NOMO-1 treated with DMSO at 0.1 percent for 48 hours (cell line): Measurements from ENCODE around the gene ZNF385D.

Experiments used
- DNase-seq: peaks from one replicate; lab custom pipeline; 2025; ENCODE audit not compliant: unreplicated experiment; lab: John Stamatoyannopoulos, UW

Gene ZNF385D

DNA sequence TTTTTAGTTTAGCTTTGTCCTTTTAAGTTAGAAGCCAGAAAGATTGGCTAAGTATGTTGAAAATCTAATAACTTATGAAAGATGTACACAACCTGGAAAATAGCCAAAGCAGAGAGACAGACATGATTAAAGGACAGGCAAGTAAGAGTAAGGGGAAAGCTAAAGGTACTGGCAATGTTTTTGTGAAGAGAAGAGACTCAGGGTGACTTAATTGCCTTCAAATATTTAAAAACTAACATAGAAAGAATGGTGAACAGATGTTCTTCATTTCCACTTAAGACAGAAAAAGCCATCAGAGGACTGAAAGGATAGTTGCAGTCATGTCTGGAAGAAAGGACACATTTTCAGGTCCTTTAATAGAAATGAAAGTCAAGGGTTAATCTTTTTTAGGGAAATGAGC is 68.8 kb downstream of the ZNF385D start:
- DNase-seq, result no peak

DNA sequence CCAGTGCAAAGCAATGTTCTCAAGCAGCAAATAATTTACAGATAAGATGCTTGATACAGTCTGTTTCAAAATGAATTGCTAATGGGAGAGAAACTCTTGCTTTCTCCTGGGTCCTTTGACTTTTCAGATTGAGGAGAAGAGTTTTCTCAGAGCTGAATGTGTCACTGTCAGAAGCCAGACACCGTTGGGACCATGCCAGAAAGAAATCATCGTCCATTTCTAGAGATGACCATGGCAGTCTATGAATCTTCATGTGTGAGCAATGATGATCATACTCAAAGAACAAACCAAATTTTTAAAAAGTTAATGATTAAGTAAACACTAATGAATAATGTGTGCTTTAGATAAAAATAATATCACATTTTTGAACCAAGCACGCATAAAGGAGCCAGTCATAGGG is 77.6 kb downstream of the ZNF385D start:
- DNase-seq, result no peak

DNA sequence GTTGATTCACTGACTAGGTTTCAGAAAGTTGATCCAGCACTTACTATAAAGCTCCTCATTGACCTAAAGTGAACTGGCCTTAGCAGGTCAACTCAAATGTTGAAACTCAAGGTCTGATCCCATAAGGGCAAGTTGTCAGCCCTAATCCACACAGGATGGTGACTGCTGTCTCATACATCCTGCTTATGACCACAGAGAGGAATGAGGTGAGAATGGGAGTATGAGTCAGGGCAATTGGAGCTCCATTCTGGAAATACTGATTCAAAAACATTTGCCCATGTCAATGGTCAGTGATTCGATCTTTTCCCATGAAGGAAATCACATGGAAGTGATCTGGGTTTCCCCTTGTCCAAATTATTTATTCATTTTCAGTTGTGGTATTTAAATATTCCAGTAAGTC is 78.7 kb downstream of the ZNF385D start:
- DNase-seq, result no peak

DNA sequence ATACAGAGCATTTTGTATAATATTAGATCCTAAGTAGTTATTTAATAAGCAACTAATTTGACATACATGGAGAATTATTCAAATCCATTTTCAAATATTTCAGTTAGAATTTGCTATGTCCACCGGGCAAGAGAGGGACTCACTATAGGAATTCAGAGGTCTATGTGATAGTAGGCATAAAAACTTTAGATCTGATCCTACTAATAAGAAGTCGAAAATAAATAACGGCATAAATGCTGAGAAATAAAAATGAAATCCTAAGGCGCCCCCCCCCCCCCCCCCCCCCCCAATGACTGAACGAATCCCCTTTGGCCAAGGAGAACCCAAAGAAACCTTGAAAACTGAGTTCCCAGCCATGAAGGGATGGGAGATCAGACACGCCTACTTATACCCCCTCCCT is 80.6 kb downstream of the ZNF385D start:
- DNase-seq, result no peak

DNA sequence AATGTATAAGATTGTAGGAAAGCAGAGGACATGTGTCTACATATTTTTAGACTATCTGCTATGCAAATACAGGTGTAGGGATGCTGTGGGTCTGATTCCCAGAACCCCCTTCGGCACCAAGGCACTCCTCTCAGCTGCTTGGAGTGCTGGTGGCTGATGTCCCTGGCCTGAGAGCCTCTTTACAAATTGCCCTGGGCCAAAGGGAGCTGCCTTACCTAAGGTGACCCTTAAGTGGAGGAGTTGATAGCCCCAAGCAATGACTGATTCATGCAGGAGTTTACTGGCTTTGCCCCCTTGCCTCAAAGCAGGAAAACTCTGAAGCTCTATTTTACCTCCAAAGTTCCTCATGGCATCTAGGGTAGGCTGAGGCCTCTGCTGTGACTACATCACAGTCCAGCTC is 83.0 kb downstream of the ZNF385D start:
- no peak for DNase-seq

DNA sequence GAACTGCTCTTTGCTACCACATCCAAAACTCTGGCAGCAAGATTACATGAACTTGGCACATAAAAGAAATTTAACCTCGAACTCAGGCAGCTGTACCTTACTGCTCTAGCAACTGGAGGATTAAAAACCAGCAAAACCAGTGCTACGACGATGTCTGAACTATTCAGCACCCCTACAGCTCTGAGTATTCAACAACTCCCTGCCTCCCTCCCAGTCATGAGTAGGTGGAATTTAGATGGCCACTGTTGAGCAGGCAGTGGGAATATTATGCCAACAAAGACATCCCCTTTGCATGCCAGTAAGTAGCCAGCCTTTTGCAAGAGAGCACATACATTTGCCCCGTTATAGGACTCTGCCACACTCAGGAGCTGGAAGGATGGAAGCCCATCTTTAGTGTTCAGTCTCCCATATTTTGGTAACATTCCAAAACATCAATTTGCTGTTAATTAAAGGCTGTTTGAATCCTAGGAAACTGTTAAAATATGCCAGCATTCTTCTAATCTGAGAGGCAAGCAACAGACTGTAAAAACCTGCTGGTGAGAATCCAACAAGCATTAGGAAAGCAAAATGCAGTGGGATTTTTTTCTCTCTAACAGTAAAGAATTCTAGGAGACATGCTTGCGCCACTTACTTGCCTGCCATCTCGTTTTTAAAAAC is 85.4 kb downstream of the ZNF385D start:
- DNase-seq, result no peak

DNA sequence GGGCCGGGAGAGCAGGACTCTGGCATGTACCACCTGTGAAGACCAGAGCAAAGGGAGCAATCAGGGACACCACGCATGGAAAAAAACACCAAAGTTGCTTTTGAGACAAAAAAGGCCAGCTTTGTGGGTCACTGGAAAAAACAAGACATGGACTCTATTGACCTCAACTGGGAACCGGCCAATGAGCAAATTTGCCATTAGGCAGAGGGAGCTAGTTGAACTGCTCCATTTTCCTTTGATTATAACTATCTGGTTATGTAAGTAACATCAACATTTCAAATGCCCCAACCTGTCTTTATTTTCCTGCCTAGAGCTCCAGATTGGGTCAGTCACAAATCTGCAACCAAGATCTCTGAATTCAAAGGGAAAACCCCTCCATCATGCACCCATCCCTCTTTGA is 86.0 kb downstream of the ZNF385D start:
- no peak for DNase-seq

DNA sequence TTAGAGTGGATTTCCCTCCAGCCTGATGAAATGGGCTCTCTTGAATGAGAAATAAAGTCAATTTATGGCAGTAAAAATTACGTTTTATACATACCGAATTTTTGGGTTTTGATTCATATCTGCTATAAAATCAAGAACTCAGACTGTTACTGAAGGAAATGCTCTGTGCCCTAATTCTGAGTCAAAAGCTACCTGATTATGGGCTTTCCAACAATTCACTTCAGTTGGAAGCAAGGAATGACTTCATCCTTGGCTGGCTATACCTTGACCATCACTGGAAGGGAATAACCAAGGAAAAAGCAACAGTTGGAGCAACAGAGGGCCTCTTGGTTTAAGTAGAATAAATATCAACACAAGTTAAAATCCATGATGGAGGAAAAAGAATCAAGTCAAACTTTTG is 88.6 kb downstream of the ZNF385D start:
- DNase-seq, result no peak

DNA sequence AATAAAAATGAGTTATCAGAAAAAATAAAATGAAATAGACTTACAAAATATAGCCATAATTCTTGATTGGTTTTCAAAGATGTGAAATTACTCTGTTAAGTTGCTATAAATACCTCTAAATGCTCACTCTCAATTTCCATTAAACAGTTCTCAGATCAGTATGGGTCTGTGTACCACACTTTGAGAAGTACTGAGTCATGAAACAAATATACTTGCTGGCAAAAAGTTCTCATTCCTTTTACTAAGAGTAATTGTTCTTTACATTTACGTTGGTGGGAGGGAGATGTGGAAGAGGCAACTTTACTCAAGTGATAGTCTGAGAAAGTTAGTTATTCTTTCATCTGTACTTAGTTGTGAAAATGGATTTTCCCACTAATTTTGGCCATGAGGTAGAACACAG is 96.3 kb downstream of the ZNF385D start:
- DNase-seq, result no peak

DNA sequence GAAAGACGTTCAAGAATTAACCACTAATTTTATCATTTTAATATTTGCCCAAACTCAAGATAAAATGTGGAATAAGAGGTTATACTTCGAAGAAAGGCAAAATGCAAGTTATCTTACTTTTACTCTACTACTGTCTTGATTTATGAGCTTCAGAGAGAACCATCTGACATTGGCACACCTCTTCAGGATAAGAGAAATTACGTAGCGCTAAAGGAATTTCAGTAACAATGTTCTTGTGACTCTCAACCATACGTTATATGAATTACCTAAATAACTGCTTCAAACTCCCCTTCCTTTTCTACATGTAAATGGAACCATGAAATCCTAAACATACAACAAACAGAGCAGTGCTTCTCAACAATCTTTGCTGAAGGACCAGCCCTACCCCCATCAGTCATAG is 96.8 kb downstream of the ZNF385D start:
- no peak for DNase-seq

DNA sequence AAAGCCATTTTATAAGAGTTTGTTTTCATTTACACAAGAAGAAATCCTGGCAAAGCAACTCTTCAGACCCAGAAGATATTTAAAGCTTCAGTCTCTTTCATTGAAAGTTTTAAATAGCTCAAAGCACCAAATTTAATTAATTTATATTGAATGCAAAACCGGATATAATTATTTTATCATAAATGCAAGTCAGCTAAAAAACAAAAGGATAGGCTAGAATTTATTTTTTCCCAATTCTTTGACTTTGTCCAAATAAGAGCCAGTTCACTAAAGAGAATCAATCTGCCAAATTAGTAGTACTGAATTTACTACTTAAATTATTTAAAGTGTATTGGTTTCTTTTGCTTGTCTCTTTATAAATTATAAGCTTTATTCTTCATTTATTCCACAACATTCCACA is 101.5 kb downstream of the ZNF385D start:
- DNase-seq, result no peak

DNA sequence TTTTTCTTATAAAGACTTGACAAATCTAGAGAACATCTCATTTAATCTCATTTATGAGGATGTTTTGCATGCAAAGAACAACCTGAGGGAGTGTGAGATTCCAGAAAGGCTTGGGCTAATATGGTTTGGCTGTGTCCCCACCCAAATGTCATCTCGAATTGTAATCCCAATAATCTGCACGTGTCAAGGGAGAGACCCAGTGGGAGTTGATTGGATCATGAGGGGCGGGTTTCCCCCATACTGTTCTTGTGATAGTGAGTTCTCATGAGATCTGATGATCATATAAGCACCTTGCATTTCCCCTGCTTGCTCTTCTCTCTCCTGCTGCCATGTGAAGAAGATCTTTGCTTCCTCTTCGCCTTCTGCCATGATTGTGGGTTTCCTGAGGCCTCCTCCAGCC is 103.0 kb downstream of the ZNF385D start:
- DNase-seq, result no peak

DNA sequence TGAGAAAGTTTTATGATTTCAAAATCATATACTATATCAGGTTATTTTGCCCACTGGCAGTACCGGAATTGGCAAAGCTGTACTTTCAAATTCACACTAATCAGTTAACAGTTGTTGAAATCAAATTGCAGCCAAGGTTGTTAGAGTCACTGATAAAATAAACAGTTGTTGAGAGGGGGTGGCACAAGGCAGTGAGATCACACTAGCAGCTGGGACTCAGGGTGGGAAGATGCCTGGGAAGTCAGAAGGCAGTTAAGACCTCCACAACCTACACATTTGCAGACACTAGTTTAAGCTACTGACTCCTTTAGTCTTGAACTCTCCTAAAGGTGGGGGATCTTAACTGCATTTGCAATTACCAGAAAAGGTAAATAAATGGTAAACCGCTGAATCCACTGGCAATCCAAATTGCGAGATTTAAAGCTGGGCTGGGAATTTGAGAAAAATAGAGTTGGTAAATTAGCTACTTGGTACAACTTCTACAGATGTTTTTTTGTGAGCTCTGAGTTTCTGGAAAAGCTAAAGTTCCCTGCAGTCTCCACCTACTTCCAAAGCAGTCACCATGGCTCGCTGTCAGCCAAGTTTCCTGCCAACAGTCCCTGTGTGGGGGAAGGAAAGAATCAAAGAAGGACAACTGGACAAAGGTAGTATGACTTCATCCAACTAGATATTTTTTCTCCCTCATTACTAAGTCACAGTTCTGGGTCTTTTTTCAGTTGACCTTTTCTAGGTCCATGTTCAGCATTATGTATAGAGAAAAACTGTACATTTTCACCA is 105.7 kb downstream of the ZNF385D start:
- no peak for DNase-seq

DNA sequence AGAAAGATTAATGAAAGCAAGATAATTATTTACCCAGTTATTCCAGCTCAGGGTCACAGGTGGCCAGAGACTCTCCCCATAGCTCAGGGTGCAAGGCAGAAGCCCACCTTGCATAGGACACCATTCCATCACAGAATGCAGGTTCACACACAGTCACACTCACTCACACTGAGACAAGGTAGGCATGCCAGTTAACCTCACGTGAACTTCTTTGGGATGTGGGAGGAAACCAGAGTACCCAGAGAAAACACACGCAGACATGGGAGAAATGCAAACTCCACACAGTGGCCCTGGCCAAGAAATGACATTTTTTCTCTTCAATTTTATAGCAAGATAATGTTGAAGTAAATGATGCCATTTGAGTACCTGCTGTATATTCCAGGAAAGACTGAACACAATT is 106.7 kb downstream of the ZNF385D start:
- DNase-seq, result no peak

DNA sequence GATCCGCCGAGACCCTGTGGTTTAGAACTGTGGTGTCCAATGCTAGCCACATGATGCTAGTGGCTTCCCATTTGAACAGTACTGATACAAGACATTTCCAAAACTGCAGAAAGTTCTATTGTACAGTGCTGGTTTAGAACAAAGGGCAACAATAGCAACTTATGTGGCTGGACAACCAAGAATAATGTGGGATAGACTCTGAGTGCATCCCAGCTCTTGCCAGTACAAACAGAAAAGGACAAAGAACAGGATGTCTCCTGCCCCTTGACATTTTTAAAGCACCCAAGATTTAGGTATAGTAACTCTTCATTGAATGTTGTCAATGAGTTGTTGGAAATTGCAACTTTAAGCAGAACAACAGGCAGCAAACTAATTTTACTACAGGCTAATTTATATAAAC is 107.3 kb downstream of the ZNF385D start:
- DNase-seq, result no peak

DNA sequence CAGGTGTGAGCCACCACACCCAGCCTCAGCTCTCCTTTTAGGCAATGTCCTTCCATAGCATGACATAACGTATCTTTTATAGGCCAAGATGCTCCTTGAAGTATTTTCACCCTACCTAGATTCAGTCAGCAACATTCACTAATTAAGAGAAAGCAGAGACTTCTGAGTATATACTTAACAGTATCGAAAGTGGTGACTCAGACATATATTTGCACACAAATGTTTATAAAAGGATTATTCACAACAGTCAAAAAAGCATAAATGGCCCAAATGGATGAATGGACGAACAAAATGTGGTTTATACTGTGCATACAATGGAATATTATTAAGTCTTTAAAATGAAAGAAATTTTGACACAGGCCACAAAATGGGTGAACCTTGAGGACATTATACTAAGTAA is 108.6 kb downstream of the ZNF385D start:
- no peak for DNase-seq

DNA sequence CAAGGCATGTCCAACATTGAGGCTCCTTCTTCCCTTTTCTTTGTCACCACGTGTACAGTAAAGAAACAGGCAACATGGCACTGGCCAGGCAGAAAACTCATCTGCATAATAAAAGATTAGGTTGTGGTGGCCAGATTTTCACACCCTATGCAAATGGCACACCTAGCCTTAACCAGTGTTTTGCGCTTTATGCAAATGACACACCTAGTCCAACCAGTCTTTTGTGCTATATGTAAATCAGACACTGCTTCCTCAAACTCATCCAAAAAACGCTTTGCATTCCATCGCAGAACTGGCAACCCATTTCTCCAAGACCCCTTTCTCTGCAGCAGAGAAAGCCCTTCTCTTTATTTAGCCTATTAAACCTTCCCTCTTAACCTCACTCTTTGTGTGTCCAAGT is 109.1 kb downstream of the ZNF385D start:
- no peak for DNase-seq

DNA sequence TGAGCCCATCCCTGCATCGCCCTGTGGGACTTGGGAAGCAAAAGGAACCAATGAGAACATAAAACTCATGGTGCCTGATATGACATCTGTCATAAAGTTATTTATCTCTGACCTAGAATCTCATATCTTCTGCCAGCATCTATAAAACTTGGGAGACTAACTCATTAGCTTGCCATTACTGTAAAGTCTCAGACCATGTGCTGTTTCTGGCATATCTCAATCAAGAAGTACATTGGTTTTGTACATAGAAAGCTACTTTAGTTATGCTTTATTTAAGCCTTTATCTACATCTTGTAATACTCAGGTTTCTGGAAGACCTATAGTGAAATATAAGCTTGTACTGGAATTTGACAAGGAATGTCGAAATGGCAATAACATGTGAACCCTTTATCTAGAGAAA is 112.5 kb downstream of the ZNF385D start:
- DNase-seq, result no peak

DNA sequence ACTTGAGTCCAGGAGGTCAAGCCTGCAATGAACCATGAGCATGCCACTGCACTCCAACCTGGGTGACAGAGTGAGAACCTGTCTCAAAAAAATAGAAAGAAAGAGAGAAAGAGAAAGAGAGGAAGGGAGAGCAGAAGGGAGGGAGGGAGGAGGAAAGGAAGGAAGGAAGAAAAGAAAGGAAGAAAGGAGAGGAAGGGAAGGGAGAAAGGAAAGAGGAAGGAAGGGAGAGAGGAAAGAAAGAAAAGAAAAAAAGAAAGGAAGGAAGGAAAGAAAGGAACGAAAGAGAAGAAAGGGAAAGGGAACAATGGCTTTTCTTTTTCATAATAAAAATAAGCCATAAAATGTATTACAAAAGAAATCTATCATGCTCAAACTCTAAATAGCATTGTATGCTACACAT is 116.9 kb downstream of the ZNF385D start:
- no peak for DNase-seq

DNA sequence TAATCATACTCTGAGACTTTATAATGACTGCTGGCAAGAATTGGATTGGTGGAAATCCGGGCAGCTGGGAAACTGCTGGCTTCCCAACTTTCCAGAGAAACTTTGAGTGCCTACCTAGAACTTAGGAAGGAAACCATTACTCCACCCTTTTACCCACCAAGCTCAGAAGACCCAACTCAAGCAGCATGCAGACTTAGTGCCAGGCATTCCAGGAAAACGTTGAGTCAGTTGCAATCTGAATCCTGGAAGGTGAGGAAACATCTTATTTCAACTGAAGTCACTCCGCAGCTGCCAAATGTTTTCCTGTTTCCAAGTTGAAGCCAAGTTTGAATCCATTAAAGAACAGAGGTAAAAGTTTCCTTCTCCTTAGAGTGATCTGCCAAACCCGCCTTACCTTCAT is 126.5 kb downstream of the ZNF385D start:
- DNase-seq, result no peak

DNA sequence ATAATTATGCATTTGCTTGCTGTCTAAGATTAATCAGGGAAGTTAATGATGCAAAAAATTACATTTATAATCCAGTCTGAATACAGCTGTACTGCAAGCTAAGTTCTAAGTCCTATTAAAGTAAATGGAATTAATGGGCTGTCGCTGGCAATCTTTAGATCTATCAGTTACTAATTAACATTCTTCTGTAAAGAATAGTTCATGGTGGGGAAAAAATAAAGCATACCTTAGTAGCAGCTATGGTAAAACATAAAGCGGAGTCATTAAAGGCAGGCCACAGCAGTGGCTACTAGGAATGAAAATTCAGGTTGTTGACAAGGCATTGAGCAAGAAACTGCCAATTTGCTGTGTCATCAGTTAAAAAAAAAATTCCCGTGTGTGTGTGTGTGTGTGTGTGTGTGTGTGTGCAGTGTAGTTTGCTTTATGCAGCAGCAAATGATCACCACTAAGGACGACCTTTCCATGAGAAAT is 129.8 kb downstream of the ZNF385D start:
- DNase-seq, result no peak

DNA sequence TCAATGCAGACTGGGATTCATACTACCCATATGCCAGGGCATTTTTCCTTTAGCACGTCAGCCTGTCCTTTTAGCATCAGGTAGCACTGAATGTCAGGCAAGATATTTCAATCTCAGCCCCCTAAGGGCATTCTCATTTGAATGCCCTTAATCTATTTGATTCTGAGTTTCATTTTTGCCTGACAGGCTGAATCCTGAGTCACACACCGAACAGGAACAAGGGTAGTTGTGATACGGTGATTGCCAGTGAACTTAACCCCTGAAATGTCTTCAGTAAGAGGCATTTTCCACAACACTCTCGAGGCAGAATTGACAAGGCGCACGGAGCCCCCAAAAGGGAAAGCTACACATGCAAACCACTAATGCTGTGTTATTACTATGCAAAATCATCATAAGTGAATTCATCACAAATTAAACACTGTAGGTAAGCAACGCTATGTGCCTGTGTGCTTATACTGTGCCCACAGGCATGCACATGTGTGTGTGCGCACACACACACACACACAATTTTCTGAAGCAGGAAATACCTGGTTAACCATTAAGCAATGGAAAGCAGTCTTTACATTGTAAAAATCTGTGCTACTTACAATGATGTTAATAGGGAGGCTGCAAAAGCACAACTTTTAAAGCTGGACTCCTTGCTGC is 130.4 kb downstream of the ZNF385D start:
- DNase-seq, result no peak
